Measurements from ENCODE around the gene SCTR.

The SCTR gene

DNA sequence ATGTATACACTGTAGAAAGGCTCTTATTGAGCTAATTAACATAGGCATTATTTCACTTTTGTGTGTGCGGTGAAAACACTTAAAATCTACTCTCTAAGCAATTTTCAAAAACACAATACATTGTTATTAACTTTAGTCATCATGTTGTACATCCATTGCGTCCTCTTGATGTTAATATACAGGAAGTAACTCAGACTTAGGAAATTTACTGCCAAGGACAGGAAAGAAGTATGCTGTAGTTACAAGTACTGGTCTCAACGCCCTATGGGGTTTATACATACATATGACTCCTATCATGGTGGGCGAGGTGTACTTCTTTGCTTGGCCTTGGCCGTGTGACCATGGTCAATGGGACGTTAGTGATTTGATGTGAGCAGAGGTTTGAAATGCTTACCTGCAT is 15.5 kb downstream of the SCTR start:
- H2BK5ac ChIP-seq (ENCODE audit: low read depth, low read length, poor library complexity, severe bottlenecking) = no peak overlapping the region
- H2AK5ac ChIP-seq (ENCODE audit: low read length, severe bottlenecking) = no peak overlapping the region
- no peaks in the 10 kb centered on the region for H3K4me1 ChIP-seq (ENCODE audit: control insufficient read depth, insufficient read depth, low read depth, low read length)
- H3K9me3 ChIP-seq (ENCODE audit: control insufficient read depth, low read length) = no peaks in the 10 kb centered on the region
- no peak overlapping the region for H3K18ac ChIP-seq (ENCODE audit: low read depth in 1 of 2, low read length in 2 of 2)
- no peak for DNase-seq
- no peak overlapping the region for H2BK120ac ChIP-seq (ENCODE audit: low read depth, low read length)
- no peak overlapping the region for H2BK15ac ChIP-seq (ENCODE audit: low read depth, poor library complexity, severe bottlenecking)
- no peak overlapping the region for H3K4me3 ChIP-seq (ENCODE audit: insufficient read depth in 1 of 2, low read depth in 1 of 2, low read length in 2 of 2)
- no peaks in the 10 kb centered on the region for H3K36me3 ChIP-seq (ENCODE audit: control insufficient read depth in 1 of 2, insufficient read depth in 2 of 2, low read depth in 1 of 2, low read length in 2 of 2)
- H4K8ac ChIP-seq (ENCODE audit: low read length) = no peak overlapping the region
- H3K9ac ChIP-seq (ENCODE audit: low read length) = no peak overlapping the region
- H3K4me2 ChIP-seq (ENCODE audit: low read length, poor library complexity, severe bottlenecking) = no peak overlapping the region
- no peak overlapping the region for H2AFZ ChIP-seq (ENCODE audit: low read depth, low read length)
- H3K4ac ChIP-seq (ENCODE audit: low read depth in 1 of 2, low read length in 2 of 2) = no peak overlapping the region
- no peak overlapping the region for H4K91ac ChIP-seq (ENCODE audit: low read length)
- no peak overlapping the region for H2BK12ac ChIP-seq (ENCODE audit: low read length in 2 of 2)
- no peak overlapping the region for H3K14ac ChIP-seq (ENCODE audit: low read length in 2 of 2)
- H3K79me1 ChIP-seq (replicated peaks; ENCODE audit: low read length, poor library complexity, severe bottlenecking) = no peaks in the 10 kb centered on the region
- H3K27ac ChIP-seq (ENCODE audit: low read length, poor library complexity, severe bottlenecking) = no peak overlapping the region
- H3K27me3 ChIP-seq (ENCODE audit: control insufficient read depth in 1 of 2, insufficient read depth in 1 of 2, low read length in 2 of 2) = peaks cover 0 to 15% of the 10 kb centered on the region in 2 experiments
- no peak overlapping the region for H3K23ac ChIP-seq (ENCODE audit: low read length in 2 of 2)
- WGBS = 91% methylated on average over 6 of the region's 6 CpGs

DNA sequence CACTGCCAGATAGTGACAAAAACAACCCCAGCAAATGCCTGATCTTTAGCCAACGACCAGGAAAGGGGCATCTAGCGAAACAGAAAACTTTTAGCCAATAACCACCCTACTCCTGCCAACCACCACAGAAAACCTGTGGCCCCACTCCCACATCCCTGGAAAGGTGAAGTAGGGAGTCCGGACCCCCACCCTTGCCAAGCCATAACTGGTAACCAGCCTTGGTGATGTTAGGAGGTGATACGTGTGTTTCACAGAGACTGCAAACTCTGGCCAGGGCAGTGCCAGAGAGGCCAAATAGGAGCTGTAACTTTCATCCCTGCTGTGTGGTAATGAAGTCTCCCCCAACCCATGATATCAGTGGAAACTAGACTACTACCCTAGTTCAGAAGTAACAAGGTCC is 27.6 kb downstream of the SCTR start:
- Histone ChIP-seq H3K14ac (ENCODE audit: low read length in 2 of 2) (no peak overlapping the region), H3K4me3 (ENCODE audit: insufficient read depth in 1 of 2, low read depth in 1 of 2, low read length in 2 of 2) (no peak overlapping the region), H2BK15ac (ENCODE audit: low read depth, poor library complexity, severe bottlenecking) (no peak overlapping the region), H2BK120ac (ENCODE audit: low read depth, low read length) (no peak overlapping the region), H3K9ac (ENCODE audit: low read length) (no peak overlapping the region), H3K36me3 (ENCODE audit: control insufficient read depth in 1 of 2, insufficient read depth in 2 of 2, low read depth in 1 of 2, low read length in 2 of 2) (no peaks in the 10 kb centered on the region), H3K4me1 (ENCODE audit: control insufficient read depth, insufficient read depth, low read depth, low read length) (peaks cover 7% of the 10 kb centered on the region), H4K8ac (ENCODE audit: low read length) (no peak overlapping the region), H3K27me3 (ENCODE audit: control insufficient read depth in 1 of 2, insufficient read depth in 1 of 2, low read length in 2 of 2) (peaks cover 0 to 34% of the 10 kb centered on the region in 2 experiments), H2AK5ac (ENCODE audit: low read length, severe bottlenecking) (peak overlapping the region; percentile 34), H3K18ac (ENCODE audit: low read depth in 1 of 2, low read length in 2 of 2) (no peak overlapping the region), H3K9me3 (ENCODE audit: control insufficient read depth, low read length) (peaks cover 21% of the 10 kb centered on the region), H2BK12ac (ENCODE audit: low read length in 2 of 2) (no peak overlapping the region), H3K4ac (ENCODE audit: low read depth in 1 of 2, low read length in 2 of 2) (no peak overlapping the region), H4K91ac (ENCODE audit: low read length) (no peak overlapping the region), H3K27ac (ENCODE audit: low read length, poor library complexity, severe bottlenecking) (no peak overlapping the region), H2AFZ (ENCODE audit: low read depth, low read length) (no peak overlapping the region), H3K23ac (ENCODE audit: low read length in 2 of 2) (no peak overlapping the region), H3K4me2 (ENCODE audit: low read length, poor library complexity, severe bottlenecking) (no peak overlapping the region), H2BK5ac (ENCODE audit: low read depth, low read length, poor library complexity, severe bottlenecking) (no peak overlapping the region), H3K79me1 (replicated peaks; ENCODE audit: low read length, poor library complexity, severe bottlenecking) (no peaks in the 10 kb centered on the region)
- WGBS = 100% methylated on average over 2 of the region's 4 CpGs
- DNase-seq = no peak

- Histone ChIP-seq H2AK5ac (ENCODE audit: low read length, severe bottlenecking) (no peak overlapping the region), H3K9me3 (ENCODE audit: control insufficient read depth, low read length) (peaks cover 16% of the 10 kb centered on the region), H3K4me1 (ENCODE audit: control insufficient read depth, insufficient read depth, low read depth, low read length) (peaks cover 11% of the 10 kb centered on the region), H2BK15ac (ENCODE audit: low read depth, poor library complexity, severe bottlenecking) (no peak overlapping the region), H3K18ac (ENCODE audit: low read depth in 1 of 2, low read length in 2 of 2) (no peak overlapping the region), H2AFZ (ENCODE audit: low read depth, low read length) (no peak overlapping the region), H3K27me3 (ENCODE audit: control insufficient read depth in 1 of 2, insufficient read depth in 1 of 2, low read length in 2 of 2) (peaks cover 0 to 36% of the 10 kb centered on the region in 2 experiments), H3K79me1 (replicated peaks; ENCODE audit: low read length, poor library complexity, severe bottlenecking) (peaks cover 1% of the 10 kb centered on the region), H4K91ac (ENCODE audit: low read length) (no peak overlapping the region), H3K23ac (ENCODE audit: low read length in 2 of 2) (no peak overlapping the region), H3K27ac (ENCODE audit: low read length, poor library complexity, severe bottlenecking) (no peak overlapping the region), H3K4me3 (ENCODE audit: insufficient read depth in 1 of 2, low read depth in 1 of 2, low read length in 2 of 2) (no peak overlapping the region), H3K36me3 (ENCODE audit: control insufficient read depth in 1 of 2, insufficient read depth in 2 of 2, low read depth in 1 of 2, low read length in 2 of 2) (no peaks in the 10 kb centered on the region), H2BK5ac (ENCODE audit: low read depth, low read length, poor library complexity, severe bottlenecking) (no peak overlapping the region), H2BK12ac (ENCODE audit: low read length in 2 of 2) (no peak overlapping the region), H3K4me2 (ENCODE audit: low read length, poor library complexity, severe bottlenecking) (no peak overlapping the region), H4K8ac (ENCODE audit: low read length) (no peak overlapping the region), H3K9ac (ENCODE audit: low read length) (no peak overlapping the region), H2BK120ac (ENCODE audit: low read depth, low read length) (no peak overlapping the region), H3K14ac (ENCODE audit: low read length in 2 of 2) (no peak overlapping the region), H3K4ac (ENCODE audit: low read depth in 1 of 2, low read length in 2 of 2) (no peak overlapping the region)
- WGBS = 78% methylated on average over 2 of the region's 2 CpGs
- no peak for DNase-seq
Measured at GRCh38 chr2:119495948-119496347, 28.3 kb downstream of the SCTR start.

GRCh38 chr2:119494163-119494790 is 30.0 kb downstream of the SCTR start:
- H3K4me3 ChIP-seq (ENCODE audit: insufficient read depth in 1 of 2, low read depth in 1 of 2, low read length in 2 of 2) = no peak overlapping the region

More at GRCh38 chr2:119494163-119494790, 30.0 kb downstream of the SCTR start:
- H3K79me1 ChIP-seq (replicated peaks; ENCODE audit: low read length, poor library complexity, severe bottlenecking) = peaks cover 1% of the 10 kb centered on the region
- no peak overlapping the region for H3K23ac ChIP-seq (ENCODE audit: low read length in 2 of 2)
- no peak overlapping the region for H2BK120ac ChIP-seq (ENCODE audit: low read depth, low read length)
- H3K18ac ChIP-seq (ENCODE audit: low read depth in 1 of 2, low read length in 2 of 2) = no peak overlapping the region
- H3K36me3 ChIP-seq (ENCODE audit: control insufficient read depth in 1 of 2, insufficient read depth in 2 of 2, low read depth in 1 of 2, low read length in 2 of 2) = no peaks in the 10 kb centered on the region
- H3K4ac ChIP-seq (ENCODE audit: low read depth in 1 of 2, low read length in 2 of 2) = no peak overlapping the region
- 80% methylated on average over 5 of the region's 6 CpGs for WGBS
- H3K27me3 ChIP-seq (ENCODE audit: control insufficient read depth in 1 of 2, insufficient read depth in 1 of 2, low read length in 2 of 2) = peaks cover 0 to 52% of the 10 kb centered on the region in 2 experiments
- H2AK5ac ChIP-seq (ENCODE audit: low read length, severe bottlenecking) = peak overlapping the region; percentile 46
- no peak overlapping the region for H2BK5ac ChIP-seq (ENCODE audit: low read depth, low read length, poor library complexity, severe bottlenecking)
- no peak overlapping the region for H3K9ac ChIP-seq (ENCODE audit: low read length)
- H3K27ac ChIP-seq (ENCODE audit: low read length, poor library complexity, severe bottlenecking) = no peak overlapping the region
- no peak overlapping the region for H2BK12ac ChIP-seq (ENCODE audit: low read length in 2 of 2)
- H2BK15ac ChIP-seq (ENCODE audit: low read depth, poor library complexity, severe bottlenecking) = no peak overlapping the region
- no peak overlapping the region for H3K14ac ChIP-seq (ENCODE audit: low read length in 2 of 2)
- no peak overlapping the region for H4K91ac ChIP-seq (ENCODE audit: low read length)
- no peak overlapping the region for H4K8ac ChIP-seq (ENCODE audit: low read length)
- H2AFZ ChIP-seq (ENCODE audit: low read depth, low read length) = no peak overlapping the region
- peaks cover 24% of the 10 kb centered on the region for H3K4me1 ChIP-seq (ENCODE audit: control insufficient read depth, insufficient read depth, low read depth, low read length)
- DNase-seq = no peak
- peaks cover 2% of the 10 kb centered on the region for H3K9me3 ChIP-seq (ENCODE audit: control insufficient read depth, low read length)
- H3K4me2 ChIP-seq (ENCODE audit: low read length, poor library complexity, severe bottlenecking) = no peak overlapping the region

All from mesenchymal stem cell (in vitro differentiated cells and primary cell).